ENCODE data around the gene CDCP2.

DNA sequence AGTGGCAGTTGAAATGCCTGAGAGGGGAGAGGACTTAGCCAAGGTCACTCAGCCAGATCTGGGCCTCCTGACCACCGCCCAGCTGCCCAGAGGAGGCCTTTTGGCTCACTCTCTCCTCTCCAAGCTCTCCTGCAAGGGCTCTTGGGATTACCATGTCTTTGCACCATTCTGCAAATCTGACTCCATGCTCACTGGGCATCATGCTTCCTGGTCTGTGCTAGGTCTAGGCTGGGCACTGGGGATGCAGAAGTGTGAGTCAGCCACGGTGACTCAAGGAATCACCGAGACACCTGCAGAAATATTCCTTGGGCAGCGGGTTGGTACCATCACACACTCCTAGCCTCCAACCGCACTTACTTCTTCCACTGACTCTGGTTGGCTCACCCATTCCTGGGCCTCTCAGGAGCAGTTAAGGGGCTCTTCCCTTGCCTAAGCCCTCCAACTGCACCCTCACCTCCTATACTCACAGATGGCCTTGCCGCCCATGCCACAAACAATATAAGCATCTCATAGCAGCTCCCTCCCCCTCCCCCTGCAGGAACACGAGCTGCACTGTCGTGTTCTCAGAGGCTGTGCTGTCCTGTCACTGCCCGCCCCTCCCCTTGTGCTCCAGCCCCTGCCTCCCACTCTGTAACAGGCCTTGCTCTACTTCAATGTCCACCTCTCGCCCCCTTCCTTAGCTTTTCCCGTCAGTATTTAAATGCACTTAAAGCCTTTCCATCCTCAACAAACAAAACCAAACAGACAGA is 34.8 kb downstream of the CDCP2 start:
- TF ChIP-seq, protein P1, sequence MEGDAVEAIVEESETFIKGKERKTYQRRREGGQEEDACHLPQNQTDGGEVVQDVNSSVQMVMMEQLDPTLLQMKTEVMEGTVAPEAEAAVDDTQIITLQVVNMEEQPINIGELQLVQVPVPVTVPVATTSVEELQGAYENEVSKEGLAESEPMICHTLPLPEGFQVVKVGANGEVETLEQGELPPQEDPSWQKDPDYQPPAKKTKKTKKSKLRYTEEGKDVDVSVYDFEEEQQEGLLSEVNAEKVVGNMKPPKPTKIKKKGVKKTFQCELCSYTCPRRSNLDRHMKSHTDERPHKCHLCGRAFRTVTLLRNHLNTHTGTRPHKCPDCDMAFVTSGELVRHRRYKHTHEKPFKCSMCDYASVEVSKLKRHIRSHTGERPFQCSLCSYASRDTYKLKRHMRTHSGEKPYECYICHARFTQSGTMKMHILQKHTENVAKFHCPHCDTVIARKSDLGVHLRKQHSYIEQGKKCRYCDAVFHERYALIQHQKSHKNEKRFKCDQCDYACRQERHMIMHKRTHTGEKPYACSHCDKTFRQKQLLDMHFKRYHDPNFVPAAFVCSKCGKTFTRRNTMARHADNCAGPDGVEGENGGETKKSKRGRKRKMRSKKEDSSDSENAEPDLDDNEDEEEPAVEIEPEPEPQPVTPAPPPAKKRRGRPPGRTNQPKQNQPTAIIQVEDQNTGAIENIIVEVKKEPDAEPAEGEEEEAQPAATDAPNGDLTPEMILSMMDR (conservative IDR thresholded peaks at IDR 0.05): no peak
- no peak for TF ChIP-seq EZH2 (IDR thresholded peaks at IDR 0.05; ENCODE audit: low read depth)

All from PC-9 (cell line).